Measurements from ENCODE around the gene FAM83G.
"Not testable (repeated sequence)": the region's sequence is repeated elsewhere in the genome, so short reads cannot be mapped to it uniquely, and the experiment has no call there.

Gene FAM83G

GRCh38 chr17:18938692-18939023, 65.9 kb downstream of the FAM83G start:
- no peaks in the 10 kb centered on the region for H3K36me3 ChIP-seq
- H3K27ac ChIP-seq, result no peak overlapping the region
- no peak for TF ChIP-seq Cebpa-rat (IDR thresholded peaks at IDR 0.05)
- no peak overlapping the region for H3K4me3 ChIP-seq
- no peak overlapping the region for H3K9ac ChIP-seq
- H3K27me3 ChIP-seq, result no peaks in the 10 kb centered on the region
- no peak overlapping the region for H3K4me2 ChIP-seq
- H4K20me1 ChIP-seq, result no peaks in the 10 kb centered on the region
- H3K9me3 ChIP-seq, result no peaks in the 10 kb centered on the region
- no peaks in the 10 kb centered on the region for H3K4me1 ChIP-seq

DNA sequence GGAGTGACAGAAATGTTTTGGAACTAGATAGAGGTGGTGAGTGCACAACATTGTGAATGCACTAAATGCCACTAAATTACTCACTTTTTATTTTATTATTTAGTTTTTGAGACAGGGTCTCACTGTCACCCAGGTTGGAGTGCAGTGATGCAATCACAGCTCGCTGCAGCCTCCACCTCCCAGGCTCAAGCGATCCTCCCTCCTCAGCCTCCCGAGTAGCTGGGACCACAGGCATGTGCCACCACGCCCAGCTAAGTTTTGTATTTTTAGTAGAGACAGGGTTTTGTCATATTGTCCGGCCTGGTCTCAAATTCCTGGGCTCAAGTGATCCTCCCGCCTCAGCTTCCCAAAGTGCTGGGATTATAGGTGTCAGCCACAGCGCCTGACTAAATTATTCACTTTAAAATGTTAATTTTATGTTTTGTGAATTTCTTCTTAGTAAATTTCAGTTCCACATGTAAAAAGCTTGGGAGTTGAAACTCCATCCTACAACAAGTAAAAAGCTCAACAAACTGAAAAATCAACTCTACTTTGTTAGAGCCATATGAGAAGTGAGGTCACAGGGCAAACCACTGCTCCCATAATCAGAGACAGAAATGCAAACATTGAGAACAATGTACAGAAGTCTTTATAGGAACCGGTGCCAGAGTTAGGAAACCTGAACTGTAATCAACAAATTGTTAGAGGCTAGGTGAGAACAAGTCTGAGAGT, 66.4 kb downstream of the FAM83G start:
- H3K4me2 ChIP-seq, result no peak overlapping the region
- H3K4me1 ChIP-seq, result peaks cover 5% of the 10 kb centered on the region
- no peak overlapping the region for H3K9ac ChIP-seq
- no peak for TF ChIP-seq Cebpa-rat (IDR thresholded peaks at IDR 0.05)
- H3K4me3 ChIP-seq, result no peak overlapping the region
- H3K27ac ChIP-seq, result no peak overlapping the region
- H4K20me1 ChIP-seq, result no peaks in the 10 kb centered on the region
- no peaks in the 10 kb centered on the region for H3K36me3 ChIP-seq
- no peaks in the 10 kb centered on the region for H3K27me3 ChIP-seq
- H3K9me3 ChIP-seq, result no peaks in the 10 kb centered on the region

DNA sequence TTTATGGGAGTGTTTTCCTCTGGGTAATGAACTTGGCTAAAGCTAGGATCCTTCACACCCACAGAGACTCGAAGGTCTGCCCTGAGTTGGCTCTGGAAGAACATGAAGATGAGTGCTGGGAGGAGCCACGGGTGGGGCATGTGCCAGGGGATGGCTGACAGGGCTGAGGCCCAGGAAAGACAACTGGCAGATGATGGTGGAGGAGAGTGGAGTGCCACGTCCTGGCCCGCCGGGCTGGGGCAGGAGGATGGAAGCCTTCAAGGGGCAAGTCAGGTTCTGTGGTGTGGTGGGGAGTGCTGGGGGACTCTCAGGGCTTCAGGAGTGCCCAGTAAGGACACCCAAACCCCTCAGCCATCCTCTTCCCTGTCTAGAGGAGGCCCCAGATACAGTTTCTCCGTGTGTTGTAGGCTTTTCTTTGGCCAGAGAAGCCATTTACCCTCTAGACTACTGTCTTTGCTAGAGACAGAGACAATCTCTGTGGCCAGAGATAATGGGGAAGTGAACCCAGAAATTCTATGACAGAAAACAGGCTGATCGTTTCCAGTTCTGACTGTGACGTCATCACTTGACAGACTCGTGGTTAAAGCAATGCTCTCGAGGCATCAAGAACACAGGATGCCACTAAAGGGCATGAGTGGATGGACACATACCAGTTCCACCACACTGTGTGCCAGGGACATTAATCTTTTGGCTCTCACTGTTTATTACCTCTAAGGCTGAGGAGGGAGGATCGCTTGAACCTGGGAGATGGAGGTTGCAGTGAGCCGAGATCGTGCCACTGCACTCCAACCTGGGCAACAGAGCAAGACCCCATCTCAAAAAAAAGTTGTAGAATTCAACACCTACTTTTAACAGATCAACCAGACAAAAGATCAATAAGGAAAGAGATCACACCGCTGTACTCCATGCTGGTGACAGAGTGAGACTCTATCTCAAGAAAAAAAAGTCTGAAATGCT, 71.2 kb downstream of the FAM83G start:
- no peak for TF ChIP-seq Cebpa-rat (IDR thresholded peaks at IDR 0.05)
- peak overlapping the region; percentile 58; the same call in 1 of the 2 replicates for H3K27ac ChIP-seq
- no peaks in the 10 kb centered on the region for H3K27me3 ChIP-seq
- peak overlapping the region; percentile 71 for H3K4me2 ChIP-seq
- no peak overlapping the region for H3K4me3 ChIP-seq
- no peaks in the 10 kb centered on the region for H3K9me3 ChIP-seq
- no peak overlapping the region for H3K9ac ChIP-seq
- peaks cover 19% of the 10 kb centered on the region for H3K4me1 ChIP-seq
- no peaks in the 10 kb centered on the region for H4K20me1 ChIP-seq
- peaks cover 30% of the 10 kb centered on the region for H3K36me3 ChIP-seq

DNA sequence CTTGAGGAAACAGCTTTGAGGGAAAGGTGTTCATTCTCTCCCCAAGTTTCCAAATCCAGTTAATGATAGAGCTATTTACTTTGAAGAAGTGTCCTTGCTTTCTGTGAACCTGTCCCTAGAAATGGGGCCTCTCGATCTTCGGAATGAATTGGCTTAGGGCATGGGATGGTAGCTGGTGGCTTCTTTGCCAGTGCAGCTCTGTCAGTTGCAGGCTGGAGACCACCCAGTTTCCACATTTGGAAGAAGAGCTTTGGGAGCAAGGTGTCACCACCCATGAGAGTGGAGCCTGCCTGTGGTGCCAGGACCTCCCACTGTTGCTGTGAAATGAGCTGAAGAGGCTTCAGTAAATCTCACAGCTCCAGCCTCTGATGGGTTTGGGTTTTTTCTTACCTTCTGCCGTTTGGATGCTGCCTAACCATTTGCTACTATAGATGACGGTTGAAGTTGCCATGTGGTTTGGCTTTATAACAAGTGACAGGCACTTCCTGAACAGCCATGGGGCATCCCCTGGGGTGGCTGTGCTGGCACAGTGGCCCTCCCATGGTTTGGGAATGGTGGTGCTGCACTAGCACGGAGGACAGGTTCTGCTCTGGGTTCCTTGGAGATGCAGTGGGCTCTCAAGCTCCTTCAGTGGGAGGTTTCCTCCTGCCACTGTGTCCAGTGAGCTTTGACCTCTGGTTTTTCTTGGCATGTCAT, 72.1 kb downstream of the FAM83G start:
- Histone ChIP-seq H3K9me3 (no peaks in the 10 kb centered on the region), H3K27ac (peak overlapping the region; percentile 58), H3K36me3 (peaks cover 39% of the 10 kb centered on the region), H3K27me3 (no peaks in the 10 kb centered on the region), H3K9ac (0 out of 2 replicates have a peak overlapping the region, but pooled peaks have one; percentile 7), H4K20me1 (no peaks in the 10 kb centered on the region), H3K4me1 (peaks cover 19% of the 10 kb centered on the region), H3K4me2 (peak overlapping the region; percentile 71), H3K4me3 (no peak overlapping the region)
- no peak for TF ChIP-seq Cebpa-rat (IDR thresholded peaks at IDR 0.05)

DNA sequence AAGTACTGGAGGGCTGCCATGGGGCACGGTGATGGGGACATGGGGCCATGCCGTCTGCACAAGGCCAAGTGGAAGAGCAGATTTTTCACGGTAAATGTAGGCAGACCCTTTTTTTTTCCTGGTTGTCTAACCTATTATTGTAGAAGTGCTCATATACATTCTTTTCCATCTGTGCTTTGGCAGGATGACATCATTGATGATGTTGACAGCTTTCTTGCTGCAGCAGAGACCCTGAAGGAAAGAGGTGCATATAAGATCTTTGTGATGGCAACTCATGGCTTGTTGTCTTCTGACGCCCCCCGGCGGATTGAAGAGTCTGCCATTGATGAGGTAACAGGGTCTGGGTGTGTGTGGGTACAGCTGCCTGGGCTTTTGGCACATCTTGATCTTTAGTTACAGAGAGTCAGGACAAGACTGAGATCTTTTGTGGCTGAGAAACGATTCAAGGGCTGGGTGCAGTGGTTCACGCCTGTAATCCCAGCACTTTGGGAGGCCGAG, 75.9 kb downstream of the FAM83G start:
- peaks cover 75% of the 10 kb centered on the region for H3K36me3 ChIP-seq
- no peak overlapping the region for H3K27ac ChIP-seq
- no peaks in the 10 kb centered on the region for H3K27me3 ChIP-seq
- peaks cover 26% of the 10 kb centered on the region for H3K4me1 ChIP-seq
- H3K9me3 ChIP-seq, result no peaks in the 10 kb centered on the region
- H3K4me2 ChIP-seq, result no peak overlapping the region
- no peaks in the 10 kb centered on the region for H4K20me1 ChIP-seq
- TF ChIP-seq Cebpa-rat (IDR thresholded peaks at IDR 0.05), result no peak
- H3K4me3 ChIP-seq, result no peak overlapping the region
- no peak overlapping the region for H3K9ac ChIP-seq

- H3K36me3 ChIP-seq, result peaks cover 69% of the 10 kb centered on the region
- no peaks in the 10 kb centered on the region for H3K27me3 ChIP-seq
- H3K4me1 ChIP-seq, result peaks cover 34% of the 10 kb centered on the region
- no peak overlapping the region for H3K4me2 ChIP-seq
- no peak overlapping the region for H3K9ac ChIP-seq
- no peaks in the 10 kb centered on the region for H3K9me3 ChIP-seq
- no peak for TF ChIP-seq Cebpa-rat (IDR thresholded peaks at IDR 0.05)
- H3K4me3 ChIP-seq, result no peak overlapping the region
- no peak overlapping the region for H3K27ac ChIP-seq
- H4K20me1 ChIP-seq, result no peaks in the 10 kb centered on the region
These were observed 79.4 kb downstream of the FAM83G start for GRCh38 chr17:18925187-18925586.

DNA sequence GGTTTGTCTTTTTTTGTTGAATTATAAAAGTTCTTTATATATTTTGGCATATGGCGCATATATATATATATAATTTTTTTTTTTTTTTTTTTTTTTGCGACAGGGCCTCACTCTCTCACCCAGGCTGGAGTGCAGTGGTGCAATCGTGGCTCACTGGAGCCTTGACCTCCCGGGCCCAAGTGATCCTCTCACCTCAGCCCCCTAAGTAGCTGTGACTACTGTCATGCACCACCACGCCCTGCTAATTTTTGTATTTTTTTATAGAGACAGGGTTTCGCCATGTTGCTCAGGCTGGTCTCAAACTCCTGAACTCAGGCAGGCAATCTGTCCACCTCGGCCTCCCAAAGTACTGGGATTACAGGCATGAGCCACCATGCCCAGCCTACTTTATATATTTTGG, 82.0 kb downstream of the FAM83G start:
- not testable (repeated sequence) for H3K9ac ChIP-seq, H3K27ac ChIP-seq, H4K20me1 ChIP-seq, H3K9me3 ChIP-seq, H3K4me3 ChIP-seq, H3K27me3 ChIP-seq
- peak overlapping the region; percentile 78; the same call in 1 of the 2 replicates for H3K4me2 ChIP-seq
- peaks cover 51% of the 10 kb centered on the region for H3K4me1 ChIP-seq
- peaks cover 59% of the 10 kb centered on the region for H3K36me3 ChIP-seq

GRCh38 chr17:18921912-18922451, 82.6 kb downstream of the FAM83G start:
- H3K4me3 ChIP-seq, result no peak overlapping the region
- TF ChIP-seq Cebpa-rat (IDR thresholded peaks at IDR 0.05), result no peak
- H3K27ac ChIP-seq, result peak overlapping the region; percentile 51; the same call in 1 of the 2 replicates
- peaks cover 59% of the 10 kb centered on the region for H3K36me3 ChIP-seq
- no peaks in the 10 kb centered on the region for H3K9me3 ChIP-seq
- H4K20me1 ChIP-seq, result no peaks in the 10 kb centered on the region
- no peak overlapping the region for H3K9ac ChIP-seq
- H3K4me2 ChIP-seq, result peak overlapping the region; percentile 78
- H3K27me3 ChIP-seq, result no peaks in the 10 kb centered on the region
- peaks cover 57% of the 10 kb centered on the region for H3K4me1 ChIP-seq

- no peak for TF ChIP-seq Cebpa-rat (IDR thresholded peaks at IDR 0.05)
- Histone ChIP-seq H4K20me1 (no peaks in the 10 kb centered on the region), H3K9ac (peak overlapping the region; percentile 42; the same call in 1 of the 2 replicates), H3K27ac (peak overlapping the region; percentile 51; the same call in 1 of the 2 replicates), H3K4me1 (peaks cover 60% of the 10 kb centered on the region), H3K4me2 (peak overlapping the region; percentile 78), H3K4me3 (no peak overlapping the region), H3K9me3 (no peaks in the 10 kb centered on the region), H3K27me3 (no peaks in the 10 kb centered on the region), H3K36me3 (peaks cover 59% of the 10 kb centered on the region)
These were observed 83.1 kb downstream of the FAM83G start for GRCh38 chr17:18921485-18921884.

Data from BLaER1 (cell line).